IPS-18a (cell line): ENCODE data around the gene PRKAG3.

ENCODE experiments used
- H3K27ac ChIP-seq: one replicate; pipeline ENCODE4 v1.5.1; 2013; ENCODE audit warnings: low read length
- H3K27me3 ChIP-seq: one replicate; pipeline ENCODE4 v1.6.1; 2013; ENCODE audit warnings: mild to moderate bottlenecking, low read length; ENCODE audit not compliant: control insufficient read depth, insufficient read depth
- H3K36me3 ChIP-seq: one replicate; pipeline ENCODE4 v1.6.1; 2013; ENCODE audit warnings: low read depth, low read length; ENCODE audit not compliant: control insufficient read depth
- H3K4me1 ChIP-seq: one replicate; pipeline ENCODE4 v1.6.1; 2013; ENCODE audit warnings: low read depth, low read length; ENCODE audit not compliant: control insufficient read depth
- H3K4me3 ChIP-seq: one replicate; pipeline ENCODE4 v1.5.1; 2013; ENCODE audit warnings: low read length
- H3K9ac ChIP-seq: one replicate; pipeline ENCODE4 v1.6.1; 2013; ENCODE audit warnings: mild to moderate bottlenecking, low read length, moderate library complexity
- H3K9me3 ChIP-seq: one replicate; pipeline ENCODE4 v1.6.1; 2013; ENCODE audit warnings: low read depth, low read length; ENCODE audit not compliant: control insufficient read depth

The PRKAG3 gene

GRCh38 chr2:218831378-218831990, at the start of gene PRKAG3:
Gene PRKAG3 (minus strand): TSS chr2:218831803.
- Histone ChIP-seq H3K9ac (no peak within 1 kb of the TSS), H3K4me1 (no peaks in the 10 kb centered on the region), H3K4me3 (no peak within 1 kb of the TSS), H3K27me3 (no peaks in the 10 kb centered on the region), H3K27ac (no peak within 1 kb of the TSS), H3K9me3 (no peaks in the 10 kb centered on the region), H3K36me3 (no peaks in the 10 kb centered on the region)

- Histone ChIP-seq H3K4me1 (peaks cover 4% of the 10 kb centered on the region), H3K4me3 (no peak overlapping the region), H3K9ac (no peak overlapping the region), H3K27ac (no peak overlapping the region), H3K9me3 (no peaks in the 10 kb centered on the region), H3K36me3 (no peaks in the 10 kb centered on the region), H3K27me3 (peaks cover 98% of the 10 kb centered on the region)
Observed at GRCh38 chr2:218880859-218881594, 49.4 kb upstream of the PRKAG3 start.

- H3K9ac ChIP-seq = no peak within 1 kb of the TSS
- H3K36me3 ChIP-seq = no peaks in the 10 kb centered on the region
- H3K27ac ChIP-seq = no peak within 1 kb of the TSS
- H3K4me3 ChIP-seq = no peak within 1 kb of the TSS
- H3K9me3 ChIP-seq = no peaks in the 10 kb centered on the region
- H3K27me3 ChIP-seq = peaks cover 98% of the 10 kb centered on the region
- H3K4me1 ChIP-seq = peaks cover 4% of the 10 kb centered on the region
Observed at GRCh38 chr2:218880102-218880858, 48.7 kb upstream of the PRKAG3 start, which contains the start of gene WNT10A. Gene WNT10A (plus strand): TSS chr2:218880852. CDS start chr2:218880996, 144 bp downstream.

- Histone ChIP-seq H3K27ac (no peak overlapping the region), H3K4me3 (no peak overlapping the region), H3K9me3 (no peaks in the 10 kb centered on the region), H3K9ac (no peak overlapping the region), H3K36me3 (no peaks in the 10 kb centered on the region), H3K4me1 (peaks cover 4% of the 10 kb centered on the region), H3K27me3 (peaks cover 98% of the 10 kb centered on the region)
Observed at GRCh38 chr2:218879776-218880101, 48.1 kb upstream of the PRKAG3 start.

GRCh38 chr2:218878926-218879761, 47.5 kb upstream of the PRKAG3 start:
- Histone ChIP-seq H3K4me1 (peaks cover 4% of the 10 kb centered on the region), H3K27ac (no peak overlapping the region), H3K27me3 (peaks cover 98% of the 10 kb centered on the region)

GRCh38 chr2:218878486-218878885, 46.9 kb upstream of the PRKAG3 start:
- no peak overlapping the region for H3K27ac ChIP-seq
- no peak overlapping the region for H3K4me3 ChIP-seq
- peaks cover 4% of the 10 kb centered on the region for H3K4me1 ChIP-seq
- H3K36me3 ChIP-seq = no peaks in the 10 kb centered on the region
- peaks cover 99% of the 10 kb centered on the region for H3K27me3 ChIP-seq
- no peak overlapping the region for H3K9ac ChIP-seq
- H3K9me3 ChIP-seq = no peaks in the 10 kb centered on the region

More at GRCh38 chr2:218878926-218879761, 47.5 kb upstream of the PRKAG3 start:
- Histone ChIP-seq H3K4me3 (no peak overlapping the region), H3K9me3 (no peaks in the 10 kb centered on the region), H3K36me3 (no peaks in the 10 kb centered on the region), H3K9ac (no peak overlapping the region)

- Histone ChIP-seq H3K9ac (no peak overlapping the region), H3K27me3 (peaks cover 100% of the 10 kb centered on the region), H3K36me3 (no peaks in the 10 kb centered on the region), H3K4me1 (peaks cover 4% of the 10 kb centered on the region), H3K9me3 (no peaks in the 10 kb centered on the region), H3K27ac (no peak overlapping the region), H3K4me3 (no peak overlapping the region)
Observed at GRCh38 chr2:218877891-218878290, 46.3 kb upstream of the PRKAG3 start.

- H3K4me3 ChIP-seq = no peak overlapping the region
- H3K9me3 ChIP-seq = no peaks in the 10 kb centered on the region
- H3K36me3 ChIP-seq = no peaks in the 10 kb centered on the region
- peaks cover 4% of the 10 kb centered on the region for H3K4me1 ChIP-seq
- peaks cover 100% of the 10 kb centered on the region for H3K27me3 ChIP-seq
- no peak overlapping the region for H3K27ac ChIP-seq
- H3K9ac ChIP-seq = no peak overlapping the region
Observed at GRCh38 chr2:218877331-218877730, 45.7 kb upstream of the PRKAG3 start.

- no peak overlapping the region for H3K27ac ChIP-seq
- peaks cover 4% of the 10 kb centered on the region for H3K4me1 ChIP-seq
- H3K9me3 ChIP-seq = no peaks in the 10 kb centered on the region
- H3K27me3 ChIP-seq = peaks cover 100% of the 10 kb centered on the region
- no peak overlapping the region for H3K9ac ChIP-seq
- H3K4me3 ChIP-seq = no peak overlapping the region
- no peaks in the 10 kb centered on the region for H3K36me3 ChIP-seq
Observed at GRCh38 chr2:218876562-218877219, 45.1 kb upstream of the PRKAG3 start.

GRCh38 chr2:218875692-218876246, 44.2 kb upstream of the PRKAG3 start:
- no peaks in the 10 kb centered on the region for H3K9me3 ChIP-seq
- H3K4me3 ChIP-seq = no peak overlapping the region
- H3K9ac ChIP-seq = no peak overlapping the region
- H3K4me1 ChIP-seq = peaks cover 4% of the 10 kb centered on the region
- no peak overlapping the region for H3K27ac ChIP-seq
- H3K36me3 ChIP-seq = no peaks in the 10 kb centered on the region
- H3K27me3 ChIP-seq = peaks cover 100% of the 10 kb centered on the region
